ENCODE measurements around the gene INAVA.

The INAVA gene

DNA sequence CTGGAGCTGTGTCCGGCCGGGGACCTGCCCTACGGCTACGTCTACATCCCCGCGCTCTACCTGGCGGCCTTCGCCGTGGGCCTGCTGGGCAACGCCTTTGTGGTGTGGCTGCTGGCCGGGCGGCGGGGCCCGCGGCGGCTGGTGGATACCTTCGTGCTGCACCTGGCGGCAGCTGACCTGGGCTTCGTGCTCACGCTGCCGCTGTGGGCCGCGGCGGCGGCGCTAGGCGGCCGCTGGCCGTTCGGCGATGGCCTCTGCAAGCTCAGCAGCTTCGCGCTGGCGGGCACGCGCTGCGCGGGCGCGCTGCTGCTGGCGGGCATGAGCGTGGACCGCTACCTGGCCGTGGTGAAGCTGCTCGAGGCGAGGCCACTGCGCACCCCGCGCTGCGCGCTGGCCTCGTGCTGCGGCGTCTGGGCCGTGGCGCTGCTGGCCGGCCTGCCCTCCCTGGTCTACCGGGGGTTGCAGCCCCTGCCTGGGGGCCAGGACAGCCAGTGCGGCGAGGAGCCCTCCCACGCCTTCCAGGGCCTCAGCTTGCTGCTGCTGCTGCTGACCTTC, 21.5 kb upstream of the INAVA start:
- Mint-ChIP-seq H3K36me3 (ENCODE audit: low read depth) (no peaks in the 10 kb centered on the region), H3K4me1 (peaks cover 24% of the 10 kb centered on the region), H3K4me3 (no peak overlapping the region), H3K9me3 (no peaks in the 10 kb centered on the region), H3K27ac (no peak overlapping the region), H3K27me3 (ENCODE audit: low read depth, poor library complexity) (peaks cover 19% of the 10 kb centered on the region)
- DNase-seq, result no peak
- TF ChIP-seq, protein P1, sequence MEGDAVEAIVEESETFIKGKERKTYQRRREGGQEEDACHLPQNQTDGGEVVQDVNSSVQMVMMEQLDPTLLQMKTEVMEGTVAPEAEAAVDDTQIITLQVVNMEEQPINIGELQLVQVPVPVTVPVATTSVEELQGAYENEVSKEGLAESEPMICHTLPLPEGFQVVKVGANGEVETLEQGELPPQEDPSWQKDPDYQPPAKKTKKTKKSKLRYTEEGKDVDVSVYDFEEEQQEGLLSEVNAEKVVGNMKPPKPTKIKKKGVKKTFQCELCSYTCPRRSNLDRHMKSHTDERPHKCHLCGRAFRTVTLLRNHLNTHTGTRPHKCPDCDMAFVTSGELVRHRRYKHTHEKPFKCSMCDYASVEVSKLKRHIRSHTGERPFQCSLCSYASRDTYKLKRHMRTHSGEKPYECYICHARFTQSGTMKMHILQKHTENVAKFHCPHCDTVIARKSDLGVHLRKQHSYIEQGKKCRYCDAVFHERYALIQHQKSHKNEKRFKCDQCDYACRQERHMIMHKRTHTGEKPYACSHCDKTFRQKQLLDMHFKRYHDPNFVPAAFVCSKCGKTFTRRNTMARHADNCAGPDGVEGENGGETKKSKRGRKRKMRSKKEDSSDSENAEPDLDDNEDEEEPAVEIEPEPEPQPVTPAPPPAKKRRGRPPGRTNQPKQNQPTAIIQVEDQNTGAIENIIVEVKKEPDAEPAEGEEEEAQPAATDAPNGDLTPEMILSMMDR (IDR thresholded peaks at IDR 0.05), result no peak

DNA sequence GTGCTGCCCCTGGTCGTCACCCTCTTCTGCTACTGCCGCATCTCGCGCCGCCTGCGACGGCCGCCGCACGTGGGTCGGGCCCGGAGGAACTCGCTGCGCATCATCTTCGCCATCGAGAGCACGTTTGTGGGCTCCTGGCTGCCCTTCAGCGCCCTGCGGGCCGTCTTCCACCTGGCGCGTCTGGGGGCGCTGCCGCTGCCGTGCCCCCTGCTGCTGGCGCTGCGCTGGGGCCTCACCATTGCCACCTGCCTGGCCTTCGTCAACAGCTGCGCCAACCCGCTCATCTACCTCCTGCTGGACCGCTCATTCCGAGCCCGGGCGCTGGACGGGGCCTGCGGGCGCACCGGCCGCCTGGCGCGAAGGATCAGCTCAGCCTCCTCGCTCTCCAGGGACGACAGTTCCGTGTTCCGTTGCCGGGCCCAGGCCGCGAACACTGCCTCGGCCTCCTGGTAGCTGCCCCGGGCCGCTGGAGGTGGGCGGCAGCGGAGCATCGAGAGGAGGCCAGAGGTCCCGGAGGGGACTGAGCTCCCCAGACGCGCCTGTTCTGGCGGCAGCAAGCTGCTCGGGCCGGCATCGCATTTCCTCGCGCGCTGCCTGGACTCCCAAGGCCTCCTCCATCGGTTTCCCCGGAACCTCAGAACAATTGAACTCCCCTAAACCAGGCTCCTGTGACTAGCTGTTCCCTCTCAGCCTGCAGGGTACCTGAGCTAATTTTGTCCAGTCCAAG, 20.9 kb upstream of the INAVA start:
- Mint-ChIP-seq H3K4me1 (peaks cover 24% of the 10 kb centered on the region), H3K27ac (peak overlapping the region; percentile 41), H3K27me3 (ENCODE audit: low read depth, poor library complexity) (peaks cover 19% of the 10 kb centered on the region), H3K4me3 (no peak overlapping the region), H3K9me3 (no peaks in the 10 kb centered on the region), H3K36me3 (ENCODE audit: low read depth) (no peaks in the 10 kb centered on the region)
- no peak for DNase-seq
- TF ChIP-seq, protein P1 (IDR thresholded peaks at IDR 0.05), result no peak

DNA sequence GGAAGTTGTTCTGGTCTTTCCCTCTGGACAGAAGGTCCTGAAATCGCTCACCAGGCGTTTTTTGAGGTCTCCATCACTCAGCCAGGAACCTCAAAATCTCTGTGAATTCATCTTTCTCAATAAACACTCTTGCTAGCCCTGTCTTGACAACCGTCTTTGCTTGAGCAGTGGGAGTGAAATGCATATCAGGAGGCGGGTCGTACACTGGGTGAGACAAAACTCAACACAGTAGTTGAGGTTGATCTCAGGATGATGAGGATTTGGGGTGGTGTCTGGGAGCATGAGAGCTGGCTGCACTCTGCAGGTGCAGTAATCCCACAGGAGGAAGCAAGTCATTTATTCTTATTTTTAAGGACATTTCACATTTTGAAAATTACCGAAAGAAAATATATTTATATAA, 20.0 kb upstream of the INAVA start:
- peak overlapping the region; percentile 41 for H3K27ac Mint-ChIP-seq
- no peak overlapping the region for H3K4me3 Mint-ChIP-seq
- no peaks in the 10 kb centered on the region for H3K9me3 Mint-ChIP-seq

DNA sequence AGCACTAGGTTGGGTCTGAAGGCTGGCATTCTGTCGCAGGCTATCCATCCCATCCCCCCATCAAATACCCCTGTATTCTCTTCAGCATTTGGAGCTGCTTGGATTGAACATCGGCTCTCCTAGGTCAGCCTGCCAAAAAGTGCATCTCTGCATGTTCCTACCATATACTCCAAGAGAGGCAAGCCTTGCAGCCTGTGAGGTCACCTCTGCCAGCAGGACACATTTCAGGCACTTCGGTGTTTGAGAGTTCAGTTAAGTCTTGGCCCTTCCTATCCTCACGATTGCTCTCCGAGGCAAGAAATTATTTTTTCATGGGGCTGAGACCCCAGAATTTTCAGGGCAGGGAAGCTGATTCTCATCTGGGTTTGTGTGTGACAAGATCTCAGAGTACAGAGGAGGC, 19.3 kb upstream of the INAVA start:
- H3K27ac Mint-ChIP-seq, result no peak overlapping the region
- peaks cover 18% of the 10 kb centered on the region for H3K27me3 Mint-ChIP-seq (ENCODE audit: low read depth, poor library complexity)
- H3K4me1 Mint-ChIP-seq, result peaks cover 24% of the 10 kb centered on the region
- no peaks in the 10 kb centered on the region for H3K9me3 Mint-ChIP-seq
- DNase-seq, result no peak
- no peaks in the 10 kb centered on the region for H3K36me3 Mint-ChIP-seq (ENCODE audit: low read depth)
- TF ChIP-seq, protein P1 (IDR thresholded peaks at IDR 0.05), result no peak
- no peak overlapping the region for H3K4me3 Mint-ChIP-seq

More for the DNA sequence above, 20.0 kb upstream of the INAVA start:
- TF ChIP-seq, protein P1 (IDR thresholded peaks at IDR 0.05), result no peak
- Mint-ChIP-seq H3K27me3 (ENCODE audit: low read depth, poor library complexity) (peaks cover 15% of the 10 kb centered on the region), H3K36me3 (ENCODE audit: low read depth) (no peaks in the 10 kb centered on the region), H3K4me1 (peaks cover 24% of the 10 kb centered on the region)
- no peak for DNase-seq

DNA sequence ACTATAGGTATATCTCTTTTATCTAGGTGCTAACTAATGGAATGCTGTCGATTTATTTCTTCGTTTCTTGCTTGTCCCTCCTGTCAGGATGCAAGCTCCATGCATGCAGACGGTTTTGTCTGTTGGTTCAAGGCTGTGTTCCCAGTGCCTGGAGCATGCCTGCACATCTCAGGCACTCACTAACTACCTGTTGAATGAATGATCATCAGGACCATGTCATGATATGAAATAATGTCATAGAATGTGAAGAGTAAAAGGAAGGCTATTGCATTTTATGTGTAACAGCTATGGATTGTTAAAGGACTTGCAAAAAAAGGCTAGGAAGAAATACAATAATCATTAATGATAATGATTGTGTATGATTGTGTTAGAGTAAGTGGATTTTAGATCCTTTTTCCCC, 17.7 kb upstream of the INAVA start:
- peaks cover 12% of the 10 kb centered on the region for H3K27me3 Mint-ChIP-seq (ENCODE audit: low read depth, poor library complexity)
- TF ChIP-seq, protein P1 (IDR thresholded peaks at IDR 0.05), result no peak
- H3K36me3 Mint-ChIP-seq (ENCODE audit: low read depth), result no peaks in the 10 kb centered on the region
- no peak for DNase-seq
- no peak overlapping the region for H3K4me3 Mint-ChIP-seq
- no peaks in the 10 kb centered on the region for H3K9me3 Mint-ChIP-seq
- no peak overlapping the region for H3K27ac Mint-ChIP-seq
- peaks cover 17% of the 10 kb centered on the region for H3K4me1 Mint-ChIP-seq
